ENCODE data around the gene EVL. TPM values are rescaled to one million over a fixed set of nuclear protein-coding genes. Genes with fewer than 3 reads are reported as not detected.

The EVL gene
- total and polyA plus RNA-seq, 4 donors = 54.5 to 99.9 (median 78.2) TPM

DNA sequence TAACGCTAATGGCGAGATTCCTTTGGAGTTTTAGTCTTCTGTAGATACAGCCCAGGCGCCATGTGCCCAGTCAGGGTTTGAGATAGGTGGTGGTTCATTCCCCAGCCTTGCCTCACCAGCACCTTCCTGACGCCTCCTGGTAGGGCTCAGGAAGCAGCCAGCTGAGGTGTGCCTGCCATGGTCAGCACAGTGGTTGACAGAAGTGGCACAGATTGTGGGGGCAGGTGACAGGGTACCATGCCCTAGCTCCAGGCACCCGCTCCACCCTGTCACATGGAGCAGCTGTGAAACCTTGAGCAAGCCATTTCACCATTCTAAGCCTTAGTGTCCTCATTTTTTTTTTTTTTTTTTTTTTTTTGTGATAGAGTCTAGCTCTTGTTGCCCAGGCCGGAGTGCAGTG is 45.6 kb downstream of the EVL start:
- no peaks in the 10 kb centered on the region for H3K27me3 ChIP-seq (ENCODE audit: control insufficient read depth in 3 of 3, insufficient read depth in 3 of 3, low read length in 2 of 3)
- no peak for DNase-seq
- no peak overlapping the region for H3K9ac ChIP-seq (ENCODE audit: insufficient read depth in 1 of 2, low read length in 2 of 2)
- WGBS, 2 donors = 69 to 86% methylated on average over 6 of the region's 6 CpGs
- H3K36me3 ChIP-seq (ENCODE audit: control insufficient read depth in 4 of 4, insufficient read depth in 4 of 4, low read length in 4 of 4) = peaks cover 0 to 10% (median 6%) of the 10 kb centered on the region in 4 donors
- peaks cover 4 to 49% (median 18%) of the 10 kb centered on the region in 5 donors for H3K4me1 ChIP-seq (ENCODE audit: control insufficient read depth in 5 of 5, insufficient read depth in 5 of 5, low read length in 5 of 5)
- H3K27ac ChIP-seq (ENCODE audit: low read depth in 1 of 2, low read length in 1 of 2) = no peak overlapping the region
- no peak overlapping the region for H3K4me3 ChIP-seq
- TF ChIP-seq, protein P1, sequence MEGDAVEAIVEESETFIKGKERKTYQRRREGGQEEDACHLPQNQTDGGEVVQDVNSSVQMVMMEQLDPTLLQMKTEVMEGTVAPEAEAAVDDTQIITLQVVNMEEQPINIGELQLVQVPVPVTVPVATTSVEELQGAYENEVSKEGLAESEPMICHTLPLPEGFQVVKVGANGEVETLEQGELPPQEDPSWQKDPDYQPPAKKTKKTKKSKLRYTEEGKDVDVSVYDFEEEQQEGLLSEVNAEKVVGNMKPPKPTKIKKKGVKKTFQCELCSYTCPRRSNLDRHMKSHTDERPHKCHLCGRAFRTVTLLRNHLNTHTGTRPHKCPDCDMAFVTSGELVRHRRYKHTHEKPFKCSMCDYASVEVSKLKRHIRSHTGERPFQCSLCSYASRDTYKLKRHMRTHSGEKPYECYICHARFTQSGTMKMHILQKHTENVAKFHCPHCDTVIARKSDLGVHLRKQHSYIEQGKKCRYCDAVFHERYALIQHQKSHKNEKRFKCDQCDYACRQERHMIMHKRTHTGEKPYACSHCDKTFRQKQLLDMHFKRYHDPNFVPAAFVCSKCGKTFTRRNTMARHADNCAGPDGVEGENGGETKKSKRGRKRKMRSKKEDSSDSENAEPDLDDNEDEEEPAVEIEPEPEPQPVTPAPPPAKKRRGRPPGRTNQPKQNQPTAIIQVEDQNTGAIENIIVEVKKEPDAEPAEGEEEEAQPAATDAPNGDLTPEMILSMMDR (IDR thresholded peaks at IDR 0.05; ENCODE audit: control extremely low read depth, extremely low read depth) = no peak
- ATAC-seq (ENCODE audit: insufficient read depth, low FRiP score) = no peak
- H3K9me3 ChIP-seq (ENCODE audit: control insufficient read depth in 4 of 4, insufficient read depth in 3 of 4, low read length in 3 of 4) = no peaks in the 10 kb centered on the region

DNA sequence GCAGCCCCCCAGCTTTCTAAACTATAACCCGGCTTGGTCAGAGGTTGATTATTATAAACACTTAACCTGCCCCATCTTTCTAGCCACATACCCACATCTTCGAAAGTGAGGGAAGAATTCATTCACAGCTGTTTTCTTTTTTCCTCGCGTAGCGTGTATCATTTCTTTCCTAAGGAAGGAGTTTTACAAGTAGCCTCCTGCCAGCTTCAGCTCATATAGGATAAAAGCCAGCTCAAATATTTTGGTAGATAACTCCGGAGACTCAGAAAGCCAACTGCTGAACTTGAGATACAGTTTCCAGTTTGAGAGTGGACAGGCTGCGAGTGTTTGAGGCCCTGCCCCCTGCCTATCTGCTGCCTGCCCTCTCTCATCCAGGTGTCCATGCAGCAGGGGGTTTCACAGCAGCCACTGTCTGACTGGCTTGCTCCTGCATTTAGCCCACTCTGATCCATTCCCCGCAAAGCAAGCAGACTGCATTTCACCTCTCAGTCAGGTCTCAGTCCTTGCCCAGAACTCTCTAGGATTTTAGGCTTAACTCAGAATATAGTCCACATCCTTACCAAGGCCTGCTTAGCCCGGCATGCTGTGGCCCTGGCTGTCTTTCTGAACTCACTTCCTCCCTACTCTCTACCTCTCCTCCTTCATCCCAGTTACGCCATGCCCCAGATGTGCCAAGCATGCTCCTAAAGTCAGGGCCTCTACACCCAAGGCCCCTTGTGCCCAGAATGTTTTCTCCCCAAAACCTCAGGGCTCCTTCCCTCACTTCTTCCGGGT is 46.9 kb downstream of the EVL start:
- 85% methylated on average over 11 of the region's 11 CpGs for WGBS, 2 donors
- Histone ChIP-seq H3K4me3 (no peak overlapping the region), H3K9ac (ENCODE audit: insufficient read depth in 1 of 2, low read length in 2 of 2) (no peak overlapping the region), H3K4me1 (ENCODE audit: control insufficient read depth in 5 of 5, insufficient read depth in 5 of 5, low read length in 5 of 5) (peaks cover 3 to 40% (median 18%) of the 10 kb centered on the region in 5 donors), H3K9me3 (ENCODE audit: control insufficient read depth in 4 of 4, insufficient read depth in 3 of 4, low read length in 3 of 4) (no peaks in the 10 kb centered on the region), H3K27me3 (ENCODE audit: control insufficient read depth in 3 of 3, insufficient read depth in 3 of 3, low read length in 2 of 3) (no peaks in the 10 kb centered on the region), H3K36me3 (ENCODE audit: control insufficient read depth in 4 of 4, insufficient read depth in 4 of 4, low read length in 4 of 4) (peaks cover 0 to 10% (median 5%) of the 10 kb centered on the region in 4 donors), H3K27ac (ENCODE audit: low read depth in 1 of 2, low read length in 1 of 2) (no peak overlapping the region)
- ATAC-seq (ENCODE audit: insufficient read depth, low FRiP score) = no peak
- peak; percentile 13 to 85 (median 77) for DNase-seq
- TF ChIP-seq, protein P1 (IDR thresholded peaks at IDR 0.05; ENCODE audit: control extremely low read depth, extremely low read depth) = no peak

DNA sequence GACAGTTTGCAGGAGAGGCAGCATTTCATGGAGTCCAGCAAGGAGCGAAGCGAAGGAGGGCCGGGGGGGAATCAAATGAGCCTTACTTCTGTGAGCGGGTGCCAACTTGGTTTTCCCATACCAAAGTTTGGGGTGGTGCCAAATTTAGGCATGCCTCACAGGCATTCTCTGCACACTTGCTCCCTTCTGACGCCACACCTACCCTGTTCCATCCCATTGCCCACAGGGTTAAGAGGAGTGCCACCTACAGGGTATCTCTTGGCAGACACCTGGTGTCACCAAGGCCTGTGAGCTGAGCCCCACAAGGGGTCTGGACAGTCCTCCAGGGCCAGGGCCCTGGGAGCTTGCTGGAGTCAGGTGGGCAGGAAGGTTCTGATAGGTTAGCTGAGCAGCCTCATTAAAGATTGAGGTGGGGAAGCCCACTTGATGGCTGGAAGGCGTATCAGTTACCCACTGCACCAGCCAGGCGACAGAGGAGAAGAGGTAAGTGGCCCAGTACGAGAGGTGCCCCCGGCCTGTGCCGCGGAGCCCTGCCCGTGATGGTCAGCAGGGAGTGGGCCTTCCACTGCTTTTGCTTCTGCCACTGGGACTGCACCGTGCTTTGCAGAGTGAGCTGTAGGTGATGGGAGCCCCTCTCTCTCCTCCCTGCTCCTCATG is 49.0 kb downstream of the EVL start:
- DNase-seq (no peak), ATAC-seq (ENCODE audit: insufficient read depth, low FRiP score) (no peak)
- Histone ChIP-seq H3K9ac (ENCODE audit: insufficient read depth in 1 of 2, low read length in 2 of 2) (no peak overlapping the region), H3K36me3 (ENCODE audit: control insufficient read depth in 4 of 4, insufficient read depth in 4 of 4, low read length in 4 of 4) (peaks cover 0 to 11% (median 5%) of the 10 kb centered on the region in 4 donors), H3K9me3 (ENCODE audit: control insufficient read depth in 4 of 4, insufficient read depth in 3 of 4, low read length in 3 of 4) (no peaks in the 10 kb centered on the region), H3K27me3 (ENCODE audit: control insufficient read depth in 3 of 3, insufficient read depth in 3 of 3, low read length in 2 of 3) (no peaks in the 10 kb centered on the region), H3K4me3 (no peak overlapping the region), H3K4me1 (ENCODE audit: control insufficient read depth in 5 of 5, insufficient read depth in 5 of 5, low read length in 5 of 5) (peaks cover 0 to 21% (median 14%) of the 10 kb centered on the region in 5 donors), H3K27ac (ENCODE audit: low read depth in 1 of 2, low read length in 1 of 2) (no peak overlapping the region)
- TF ChIP-seq, protein P1 (IDR thresholded peaks at IDR 0.05; ENCODE audit: control extremely low read depth, extremely low read depth) = no peak
- 96 to 98% methylated on average over 13 of the region's 13 CpGs for WGBS, 2 donors

Data from lung (tissue), 12 donors.